Astrocyte of the spinal cord (primary cell): ENCODE results near the gene KDM1B.
"Not testable (repeated sequence)": the region's sequence is repeated elsewhere in the genome, so short reads cannot be mapped to it uniquely, and the experiment has no call there.

Experiments
- DNase-seq: peaks from one replicate; pipeline ENCODE4 v3.0.0; 2011; ENCODE audit warnings: low read depth, low spot score
- H3K4me3 ChIP-seq: 2 replicates; pipeline ENCODE4 v1.5.1; 2011; ENCODE audit warnings: low read depth, mild to moderate bottlenecking, low read length, moderate library complexity
- CTCF ChIP-seq: IDR thresholded peaks from 2 replicates; pipeline ENCODE4 v1.5.1; 2012; ENCODE audit warnings: low read depth, mild to moderate bottlenecking, low read length, inconsistent platforms
- in situ Hi-C: cut with HindIII; loops from 2 replicates; pipeline ENCODE4 v1.10.0; 2017; ENCODE audit warnings: low sequenced_read_pairs

KDM1B gene

GRCh38 chr6:18171871-18172270 is 16.6 kb downstream of the KDM1B start:
- H3K4me3 ChIP-seq = no peak overlapping the region
- no peak for DNase-seq
- in situ Hi-C loops = no loop called here
- no peak for TF ChIP-seq CTCF

- DNase-seq, in situ Hi-C loops, H3K4me3 ChIP-seq: not testable (repeated sequence)
Observed at GRCh38 chr6:18176198-18176597, 21.0 kb downstream of the KDM1B start.

GRCh38 chr6:18177286-18177965 is 22.2 kb downstream of the KDM1B start:
- H3K4me3 ChIP-seq = no peak overlapping the region
- no peak for DNase-seq
- no peak for TF ChIP-seq CTCF
- in situ Hi-C loops = no loop called here

- no peak for TF ChIP-seq CTCF
- in situ Hi-C loops = no loop called here
- H3K4me3 ChIP-seq = no peak overlapping the region
- DNase-seq = no peak
Observed at GRCh38 chr6:18178960-18179615, 23.9 kb downstream of the KDM1B start.

GRCh38 chr6:18179770-18180356 is 24.6 kb downstream of the KDM1B start:
- no peak for TF ChIP-seq CTCF
- in situ Hi-C loops = no loop called here

GRCh38 chr6:18182568-18182967 is 27.3 kb downstream of the KDM1B start:
- H3K4me3 ChIP-seq = no peak overlapping the region
- in situ Hi-C loops = no loop called here
- no peak for TF ChIP-seq CTCF
- no peak for DNase-seq

More at GRCh38 chr6:18179770-18180356, 24.6 kb downstream of the KDM1B start:
- no peak overlapping the region for H3K4me3 ChIP-seq
- no peak for DNase-seq

- TF ChIP-seq CTCF = no peak
- no peak overlapping the region for H3K4me3 ChIP-seq
- in situ Hi-C loops = no loop called here
- DNase-seq = no peak
Observed at GRCh38 chr6:18183766-18184165, 28.5 kb downstream of the KDM1B start.
